OCI-LY7 (cell line): ENCODE results near the gene LCOR.

Experiments
- EZH2phosphoT487 ChIP-seq: fragments of 200-600 bp; sonication (generic); IDR thresholded peaks from 2 replicates; pipeline ENCODE4 v1.6.1; 2018; ENCODE audit warnings: low read depth, borderline replicate concordance, mild to moderate bottlenecking, mixed run types, antibody characterized with exemption, low read length, moderate library complexity, mixed read lengths
- TF ChIP-seq, protein P1 (sequence below): fragments of 200-600 bp; sonication (generic); conservative IDR thresholded peaks from 2 replicates; pipeline ENCODE4 v1.5.1; 2014; ENCODE audit warnings: mild to moderate bottlenecking, antibody characterized with exemption, low read length, moderate library complexity, mixed read lengths

DNA sequence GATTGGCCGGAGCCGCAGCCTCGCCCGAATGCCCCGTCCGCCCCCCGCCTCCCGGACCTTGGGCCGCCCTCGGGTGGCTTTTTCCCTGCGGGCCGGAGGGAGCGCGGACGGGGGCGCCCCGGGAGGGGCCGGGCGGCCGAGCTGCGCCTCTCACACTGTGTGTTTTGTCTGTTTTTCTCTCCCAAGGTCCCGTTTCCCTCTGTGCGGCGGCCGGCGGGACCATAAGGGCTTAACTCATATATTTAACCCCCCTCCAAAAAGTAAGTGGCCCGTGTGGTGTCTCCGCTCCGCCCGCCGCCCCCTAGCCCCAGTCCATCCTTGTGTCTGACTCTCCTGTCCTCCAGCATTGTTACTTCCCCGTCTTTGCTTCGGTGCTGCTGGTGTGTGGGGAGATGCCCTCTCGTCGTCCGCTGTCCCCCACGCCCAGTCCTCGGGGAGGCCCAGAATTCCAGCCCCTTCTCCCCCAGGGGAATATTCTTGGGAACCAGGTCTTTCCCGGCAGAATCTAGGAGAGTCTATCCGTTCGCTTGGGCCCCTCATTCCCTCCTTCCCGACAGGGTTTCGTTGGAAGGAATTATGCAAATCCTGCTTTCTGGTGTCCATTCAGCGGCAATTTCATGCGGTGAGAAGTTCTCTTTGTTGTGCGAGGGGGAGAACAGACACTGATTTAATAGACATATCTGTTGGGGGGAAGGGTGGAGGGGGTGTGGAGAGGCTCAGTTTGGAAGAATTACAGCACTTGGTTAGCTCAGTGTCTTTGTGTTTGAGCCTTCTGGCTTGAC lies 1.3 kb downstream of the LCOR start:
- TF ChIP-seq, protein P1, sequence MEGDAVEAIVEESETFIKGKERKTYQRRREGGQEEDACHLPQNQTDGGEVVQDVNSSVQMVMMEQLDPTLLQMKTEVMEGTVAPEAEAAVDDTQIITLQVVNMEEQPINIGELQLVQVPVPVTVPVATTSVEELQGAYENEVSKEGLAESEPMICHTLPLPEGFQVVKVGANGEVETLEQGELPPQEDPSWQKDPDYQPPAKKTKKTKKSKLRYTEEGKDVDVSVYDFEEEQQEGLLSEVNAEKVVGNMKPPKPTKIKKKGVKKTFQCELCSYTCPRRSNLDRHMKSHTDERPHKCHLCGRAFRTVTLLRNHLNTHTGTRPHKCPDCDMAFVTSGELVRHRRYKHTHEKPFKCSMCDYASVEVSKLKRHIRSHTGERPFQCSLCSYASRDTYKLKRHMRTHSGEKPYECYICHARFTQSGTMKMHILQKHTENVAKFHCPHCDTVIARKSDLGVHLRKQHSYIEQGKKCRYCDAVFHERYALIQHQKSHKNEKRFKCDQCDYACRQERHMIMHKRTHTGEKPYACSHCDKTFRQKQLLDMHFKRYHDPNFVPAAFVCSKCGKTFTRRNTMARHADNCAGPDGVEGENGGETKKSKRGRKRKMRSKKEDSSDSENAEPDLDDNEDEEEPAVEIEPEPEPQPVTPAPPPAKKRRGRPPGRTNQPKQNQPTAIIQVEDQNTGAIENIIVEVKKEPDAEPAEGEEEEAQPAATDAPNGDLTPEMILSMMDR: no peak
- TF ChIP-seq EZH2phosphoT487: no peak
